RWPE2 (cell line): Measurements from ENCODE around the gene C1QTNF1.
A peak's percentile ranks its signal among the peaks of the same experiment; 100 is the strongest.

Source experiments
- ATAC-seq: fragments of 200-7000 bp; cut with Tn5 transposase; 3 replicates; pipeline ENCODE4 v1.9.1; 2021; ENCODE audit warnings: low read depth
- DNase-seq: peaks from one replicate; pipeline ENCODE4 v3.0.0-alpha.2; 2020; ENCODE audit warnings: low spot score
- H3K27ac ChIP-seq: fragments of 450-650 bp; 2 replicates; pipeline ENCODE4 v1.5.1; 2017; ENCODE audit warnings: mild to moderate bottlenecking; ENCODE audit not compliant: poor library complexity, severe bottlenecking
- H3K27me3 ChIP-seq: fragments of 250-450 bp; sonication (Bioruptor Pico); 2 replicates; pipeline ENCODE4 v1.5.1; 2021; ENCODE audit warnings: mild to moderate bottlenecking, moderate library complexity; ENCODE audit not compliant: insufficient read depth, poor library complexity, severe bottlenecking
- H3K36me3 ChIP-seq: fragments of 250-450 bp; sonication (Bioruptor Pico); 2 replicates; pipeline ENCODE4 v1.5.1; 2020; ENCODE audit warnings: low read depth, mild to moderate bottlenecking, moderate library complexity
- H3K4me1 ChIP-seq: fragments of 250-450 bp; sonication (Bioruptor Pico); 2 replicates; pipeline ENCODE4 v1.5.1; 2021; ENCODE audit warnings: mild to moderate bottlenecking, moderate library complexity; ENCODE audit not compliant: insufficient read depth, poor library complexity, severe bottlenecking
- H3K4me3 ChIP-seq: fragments of 250-450 bp; sonication (Bioruptor Pico); 2 replicates; pipeline ENCODE4 v1.5.1; 2021; ENCODE audit warnings: mild to moderate bottlenecking, moderate library complexity; ENCODE audit not compliant: severe bottlenecking
- H3K9me3 ChIP-seq: fragments of 250-450 bp; sonication (Bioruptor Pico); 2 replicates; pipeline ENCODE4 v1.5.1; 2021; ENCODE audit warnings: mild to moderate bottlenecking, moderate library complexity; ENCODE audit not compliant: severe bottlenecking
- TF ChIP-seq, protein P1 (sequence below): fragments of 450-650 bp; IDR thresholded peaks from one replicate; pipeline ENCODE4 v1.5.1; 2017; ENCODE audit warnings: mild to moderate bottlenecking, moderate library complexity; ENCODE audit not compliant: poor library complexity, severe bottlenecking

Gene C1QTNF1

DNA sequence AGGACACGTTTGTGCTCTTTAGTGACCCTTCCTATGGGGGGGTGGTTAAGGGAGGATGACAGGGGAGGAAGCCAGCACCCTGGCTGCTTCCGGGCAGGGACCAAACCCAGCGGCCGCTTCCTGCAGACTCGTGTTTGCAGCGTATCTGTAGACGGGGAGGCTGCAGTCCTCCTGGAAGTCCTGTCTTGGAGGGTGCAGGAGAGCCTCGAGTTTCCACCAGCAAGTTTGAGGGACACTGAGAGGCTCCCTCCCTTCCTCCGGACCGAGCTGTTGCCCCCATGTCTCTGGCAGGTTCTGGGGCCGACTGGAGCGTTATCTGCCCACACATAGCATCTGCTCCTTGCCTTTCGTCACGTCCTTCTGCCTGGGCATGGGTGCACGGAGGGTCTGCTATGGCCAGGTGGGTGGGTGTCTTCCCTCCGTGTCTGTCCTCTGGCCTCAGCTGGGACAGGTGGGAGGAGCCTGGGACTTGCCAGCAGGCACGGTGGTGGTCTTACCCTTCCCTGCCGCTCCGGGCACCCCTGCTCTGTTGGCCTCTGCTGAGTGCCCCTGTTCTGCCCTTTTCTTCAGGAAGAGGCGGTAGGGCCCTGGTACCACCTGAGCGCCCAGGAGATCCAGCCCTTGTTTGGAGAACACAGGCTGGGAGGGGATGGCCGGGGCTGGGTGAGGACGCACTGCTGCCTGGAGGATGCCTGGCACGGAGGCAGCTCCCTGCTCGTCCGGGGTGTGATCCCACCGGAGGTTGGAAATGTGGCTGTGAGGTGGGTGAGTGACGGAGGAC is 59.4 kb downstream of the C1QTNF1 start:
- Histone ChIP-seq H3K27me3 (no peaks in the 10 kb centered on the region), H3K36me3 (peaks cover 34% of the 10 kb centered on the region), H3K9me3 (no peaks in the 10 kb centered on the region), H3K27ac (no peak overlapping the region), H3K4me1 (no peaks in the 10 kb centered on the region), H3K4me3 (no peak overlapping the region)
- ATAC-seq (no peak), DNase-seq (peak; percentile 66)
- TF ChIP-seq, protein P1, sequence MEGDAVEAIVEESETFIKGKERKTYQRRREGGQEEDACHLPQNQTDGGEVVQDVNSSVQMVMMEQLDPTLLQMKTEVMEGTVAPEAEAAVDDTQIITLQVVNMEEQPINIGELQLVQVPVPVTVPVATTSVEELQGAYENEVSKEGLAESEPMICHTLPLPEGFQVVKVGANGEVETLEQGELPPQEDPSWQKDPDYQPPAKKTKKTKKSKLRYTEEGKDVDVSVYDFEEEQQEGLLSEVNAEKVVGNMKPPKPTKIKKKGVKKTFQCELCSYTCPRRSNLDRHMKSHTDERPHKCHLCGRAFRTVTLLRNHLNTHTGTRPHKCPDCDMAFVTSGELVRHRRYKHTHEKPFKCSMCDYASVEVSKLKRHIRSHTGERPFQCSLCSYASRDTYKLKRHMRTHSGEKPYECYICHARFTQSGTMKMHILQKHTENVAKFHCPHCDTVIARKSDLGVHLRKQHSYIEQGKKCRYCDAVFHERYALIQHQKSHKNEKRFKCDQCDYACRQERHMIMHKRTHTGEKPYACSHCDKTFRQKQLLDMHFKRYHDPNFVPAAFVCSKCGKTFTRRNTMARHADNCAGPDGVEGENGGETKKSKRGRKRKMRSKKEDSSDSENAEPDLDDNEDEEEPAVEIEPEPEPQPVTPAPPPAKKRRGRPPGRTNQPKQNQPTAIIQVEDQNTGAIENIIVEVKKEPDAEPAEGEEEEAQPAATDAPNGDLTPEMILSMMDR = no peak

DNA sequence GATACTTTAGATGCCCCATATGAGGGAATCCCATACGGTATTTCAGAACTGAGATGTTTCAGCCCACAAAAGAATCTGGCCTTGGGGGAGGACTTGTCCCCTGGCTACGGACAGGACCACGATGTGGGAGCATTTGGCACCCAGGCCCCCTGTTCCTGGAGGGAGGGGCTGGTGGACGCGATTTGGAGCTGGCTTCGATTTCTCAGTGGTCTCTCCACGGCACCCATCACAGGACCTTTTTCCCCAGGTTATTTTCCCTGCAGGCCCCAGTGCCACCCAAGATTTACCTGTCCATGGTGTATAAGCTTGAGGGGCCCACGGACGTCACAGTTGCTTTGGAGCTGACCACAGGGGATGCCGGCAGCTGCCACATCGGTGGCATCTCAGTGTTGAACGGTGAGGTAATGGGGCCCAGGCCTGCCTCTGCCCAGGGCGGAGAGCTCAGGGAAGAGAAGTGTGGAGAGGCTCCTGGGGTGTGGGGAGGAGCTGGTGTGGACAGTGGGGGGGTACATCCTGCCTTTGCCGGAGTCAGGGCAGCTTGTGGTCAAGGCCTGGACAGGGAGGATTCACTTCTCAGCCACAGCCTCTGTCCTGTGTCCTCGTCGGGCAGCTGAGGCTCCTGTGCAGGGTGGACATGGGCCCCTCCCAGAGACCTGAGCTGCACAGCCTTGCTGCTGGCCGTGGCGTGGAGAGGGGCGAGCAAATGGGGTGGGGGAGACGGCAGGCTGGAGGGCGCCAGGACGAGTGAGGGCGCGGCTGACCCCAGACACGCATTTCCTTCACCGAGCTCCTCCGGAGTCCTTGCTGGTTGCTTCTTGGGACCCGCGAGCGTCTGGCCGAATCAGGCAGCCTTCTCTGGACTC is 60.6 kb downstream of the C1QTNF1 start:
- TF ChIP-seq, protein P1 = no peak
- Histone ChIP-seq H3K4me1 (no peaks in the 10 kb centered on the region), H3K4me3 (no peak overlapping the region), H3K27me3 (no peaks in the 10 kb centered on the region), H3K27ac (no peak overlapping the region), H3K9me3 (no peaks in the 10 kb centered on the region), H3K36me3 (peaks cover 23% of the 10 kb centered on the region)
- no peak for DNase-seq
- ATAC-seq = no peak

DNA sequence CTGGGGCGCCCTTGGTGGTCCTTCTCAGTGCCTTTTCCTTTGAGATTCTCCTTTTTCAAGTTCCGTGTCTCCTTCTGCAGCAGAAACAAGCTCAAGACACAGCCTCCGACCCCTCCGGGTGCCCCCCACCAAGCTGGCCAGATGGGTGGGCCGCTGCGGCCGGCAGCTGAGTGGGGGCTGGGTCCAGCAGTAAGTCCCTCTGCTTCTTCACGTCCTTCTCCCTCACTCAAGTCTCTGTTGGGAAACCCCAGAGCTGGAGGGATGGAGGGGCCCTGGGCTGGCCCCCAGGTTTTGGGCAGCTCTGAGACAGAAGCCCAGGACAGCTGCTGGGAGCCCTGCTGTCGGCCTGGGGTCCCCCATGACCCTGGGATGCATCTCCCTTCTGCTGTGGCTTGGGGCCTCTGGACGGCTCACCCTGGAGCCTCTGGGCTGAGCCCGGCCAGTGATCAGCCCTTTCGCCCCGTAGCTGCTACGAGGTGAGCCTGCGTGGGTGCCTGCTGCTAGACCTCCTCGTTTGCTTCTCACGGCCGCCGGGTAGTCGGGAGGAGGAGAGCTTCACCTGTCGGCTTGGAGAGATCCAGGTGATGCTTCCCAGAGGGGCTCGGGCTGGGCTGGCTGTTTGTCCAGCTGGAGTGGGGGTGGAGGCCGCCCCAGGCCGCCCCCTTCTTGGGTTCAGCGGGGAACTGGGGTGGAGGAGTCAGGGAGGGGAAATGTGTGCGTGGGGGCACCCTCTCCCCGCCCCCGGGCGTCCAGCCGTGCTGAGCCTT is 61.4 kb downstream of the C1QTNF1 start:
- Histone ChIP-seq H3K4me3 (no peak overlapping the region), H3K36me3 (peaks cover 21% of the 10 kb centered on the region), H3K4me1 (no peaks in the 10 kb centered on the region), H3K9me3 (no peaks in the 10 kb centered on the region), H3K27me3 (no peaks in the 10 kb centered on the region), H3K27ac (no peak overlapping the region)
- TF ChIP-seq, protein P1 = no peak
- DNase-seq = no peak
- no peak for ATAC-seq

DNA sequence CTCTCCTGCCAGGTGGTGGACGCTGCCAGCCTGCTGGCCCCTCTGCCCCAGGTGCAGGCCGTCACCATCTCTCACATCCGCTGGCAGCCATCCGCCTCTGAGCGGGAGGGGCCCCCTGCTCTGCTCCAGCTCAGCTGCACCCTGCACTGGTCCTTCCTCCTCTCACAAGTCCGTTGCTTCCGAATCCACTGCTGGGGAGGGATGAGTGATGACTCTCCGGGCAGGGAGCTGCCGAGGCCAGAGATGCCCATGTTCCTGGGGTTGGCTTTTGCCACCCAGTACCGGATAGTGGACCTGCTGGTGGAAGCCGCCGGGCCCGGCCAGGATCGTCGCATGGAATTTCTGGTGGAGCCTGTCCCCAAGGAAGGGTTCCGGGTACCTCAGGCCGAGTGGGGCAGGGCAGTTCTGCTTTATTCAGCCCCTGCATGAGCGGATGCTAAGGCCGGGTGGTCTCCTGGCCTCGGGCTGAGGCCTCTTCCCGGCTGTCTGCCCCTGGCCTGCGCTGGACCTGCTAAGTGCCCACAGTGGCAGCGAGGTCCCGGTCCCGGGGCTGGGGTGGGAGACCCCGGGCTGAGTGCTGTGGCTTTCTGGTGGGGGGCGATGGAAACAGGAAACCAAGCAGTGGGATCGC is 62.1 kb downstream of the C1QTNF1 start:
- Histone ChIP-seq H3K9me3 (no peaks in the 10 kb centered on the region), H3K4me1 (no peaks in the 10 kb centered on the region), H3K27me3 (no peaks in the 10 kb centered on the region), H3K4me3 (no peak overlapping the region), H3K36me3 (peaks cover 17% of the 10 kb centered on the region), H3K27ac (no peak overlapping the region)
- DNase-seq = no peak
- TF ChIP-seq, protein P1 = no peak
- no peak for ATAC-seq
